Common myeloid progenitor, CD34-positive (primary cell): ENCODE results near the gene SOBP.

Experiments
- CTCF ChIA-PET: fragments of 350-600 bp; sonication (Branson Sonifier 250); formaldehyde crosslinking; loops from one replicate; lab custom pipeline; 2021; ENCODE audit warnings: antibody characterized with exemption; lab: Charles Lee
- POLR2A ChIA-PET: fragments of 350-600 bp; sonication (Branson Sonifier 250); formaldehyde crosslinking; loops from one replicate; lab custom pipeline; 2021; ENCODE audit warnings: antibody characterized with exemption; lab: Charles Lee
- DNase-seq, 3 donors: peaks; one replicate each; pipeline versions ENCODE4 v3.0.0 to v3.0.0-alpha.2; 2013
- H3K27ac ChIP-seq, 2 experiments: 1 replicate in 1 of 2; 2 replicates in 1 of 2; pipeline ENCODE4 v1.7.0; 2013; ENCODE audit warnings: inconsistent platforms in 2 of 2, low read length in 2 of 2, mild to moderate bottlenecking in 2 of 2, low read depth in 1 of 2, moderate library complexity in 1 of 2; ENCODE audit not compliant: severe bottlenecking in 2 of 2, insufficient read depth in 1 of 2, poor library complexity in 1 of 2
- H3K27me3 ChIP-seq, 5 experiments: replicated peaks in 2 of 5; 1 replicate in 3 of 5; 2 replicates in 2 of 5; pipeline versions ENCODE4 v1.6.1 to v1.7.0; 2013; ENCODE audit warnings: low read length in 4 of 5, mild to moderate bottlenecking in 2 of 5, moderate library complexity in 2 of 5, inconsistent platforms in 1 of 5; ENCODE audit not compliant: insufficient read depth in 5 of 5, control insufficient read depth in 4 of 5
- H3K36me3 ChIP-seq, 4 experiments: 1 replicate in 2 of 4; 2 replicates in 2 of 4; pipeline versions ENCODE4 v1.6.1 to v1.7.0; 2013; ENCODE audit warnings: low read length in 3 of 4, control low read depth in 1 of 4, mild to moderate bottlenecking in 1 of 4; ENCODE audit not compliant: control insufficient read depth in 4 of 4, insufficient read depth in 4 of 4
- H3K4me1 ChIP-seq, 4 experiments: 1 replicate in 3 of 4; 2 replicates in 1 of 4; pipeline versions ENCODE4 v1.6.1 to v1.7.1; 2013; ENCODE audit warnings: low read length in 3 of 4, mild to moderate bottlenecking in 3 of 4, control low read depth in 1 of 4, inconsistent platforms in 1 of 4, moderate library complexity in 1 of 4; ENCODE audit not compliant: control insufficient read depth in 4 of 4, insufficient read depth in 4 of 4; ENCODE audit errors: control extremely low read depth in 1 of 4
- H3K4me3 ChIP-seq, 7 experiments: 1 replicate in 4 of 7; 2 replicates in 3 of 7; pipeline versions ENCODE4 v1.5.1 to v1.7.0; 2013; ENCODE audit warnings: mild to moderate bottlenecking in 7 of 7, low read length in 6 of 7, moderate library complexity in 6 of 7, inconsistent platforms in 2 of 7, low read depth in 2 of 7, control low read depth in 1 of 7; ENCODE audit not compliant: insufficient read depth in 4 of 7, control insufficient read depth in 1 of 7; ENCODE audit errors: extremely low read depth in 1 of 7
- H3K9me3 ChIP-seq, 5 experiments: 1 replicate in 4 of 5; 2 replicates in 1 of 5; pipeline versions ENCODE4 v1.6.1 to v1.7.1; 2013; ENCODE audit warnings: low read length in 4 of 5, mild to moderate bottlenecking in 2 of 5, inconsistent platforms in 1 of 5, low read depth in 1 of 5, moderate library complexity in 1 of 5; ENCODE audit not compliant: control insufficient read depth in 4 of 5, insufficient read depth in 2 of 5; ENCODE audit errors: control extremely low read depth in 1 of 5
- WGBS: methylation state at CpG from one replicate; pipeline ENCODE4 v1.1.5; 2013; ENCODE audit not compliant: insufficient coverage; 5-methylcytosine and 5-hydroxymethylcytosine counted together

The SOBP gene

GRCh38 chr6:107707346-107708275, 217.7 kb downstream of the SOBP start:
- WGBS: 95% methylated on average over 8 of the region's 18 CpGs
- Histone ChIP-seq H3K27ac (no peak overlapping the region), H3K4me3 (no peak overlapping the region), H3K4me1 (peaks cover 0 to 4% (median 1%) of the 10 kb centered on the region in 4 experiments), H3K36me3 (no peaks in the 10 kb centered on the region), H3K27me3 (no peaks in the 10 kb centered on the region), H3K9me3 (no peaks in the 10 kb centered on the region)
- POLR2A ChIA-PET: no interaction called here
- DNase-seq: no peak
- CTCF ChIA-PET: no interaction called here

GRCh38 chr6:107708435-107708834, 218.5 kb downstream of the SOBP start:
- WGBS: 88% methylated on average over 5 of the region's 6 CpGs
- ChIA-PET CTCF (no interaction called here), POLR2A (no interaction called here)
- H3K27me3 ChIP-seq: no peaks in the 10 kb centered on the region
- H3K36me3 ChIP-seq: no peaks in the 10 kb centered on the region
- H3K4me1 ChIP-seq: peaks cover 0 to 12% (median 9%) of the 10 kb centered on the region in 4 experiments
- no peaks in the 10 kb centered on the region for H3K9me3 ChIP-seq
- no peak overlapping the region for H3K27ac ChIP-seq
- H3K4me3 ChIP-seq: no peak overlapping the region
- no peak for DNase-seq

GRCh38 chr6:107709341-107709740, 219.4 kb downstream of the SOBP start:
- ChIA-PET CTCF (no interaction called here), POLR2A (no interaction called here)
- Histone ChIP-seq H3K4me3 (no peak overlapping the region), H3K27ac (no peak overlapping the region), H3K4me1 (peaks cover 0 to 15% (median 10%) of the 10 kb centered on the region in 4 experiments), H3K9me3 (no peaks in the 10 kb centered on the region), H3K27me3 (no peaks in the 10 kb centered on the region), H3K36me3 (no peaks in the 10 kb centered on the region)
- 97% methylated on average over 5 of the region's 7 CpGs for WGBS
- DNase-seq: no peak
